HL-60 (cell line): ENCODE measurements around the gene ANXA2.

Experiments used
- DNase-seq, 2 experiments: peaks; one replicate each; pipeline ENCODE4 v3.0.0-alpha.2; 2010 to 2020; ENCODE audit warnings: low read depth in 1 of 2, low spot score in 1 of 2
- H3K27ac ChIP-seq: fragments of 250-450 bp; sonication (Bioruptor Pico); replicated peaks from 2 replicates; pipeline ENCODE4 v1.5.1; 2020; ENCODE audit warnings: mild to moderate bottlenecking, moderate library complexity
- H3K27me3 ChIP-seq: fragments of 250-450 bp; sonication (Bioruptor Pico); 2 replicates; pipeline ENCODE4 v1.5.1; 2021; ENCODE audit warnings: mild to moderate bottlenecking, moderate library complexity; ENCODE audit not compliant: insufficient read depth, poor library complexity, severe bottlenecking
- H3K4me3 ChIP-seq: replicated peaks from 2 replicates; pipeline ENCODE4 v1.5.1; 2011; ENCODE audit warnings: mild to moderate bottlenecking, control low read depth, low read length; ENCODE audit not compliant: insufficient read depth
- CTCF ChIP-seq: IDR thresholded peaks from one replicate; pipeline ENCODE4 v1.5.1; 2011; ENCODE audit warnings: low read length, control low read depth, inconsistent platforms; ENCODE audit not compliant: insufficient read depth
- GABPA ChIP-seq: IDR thresholded peaks from 2 replicates; pipeline ENCODE4 v1.6.1; 2012; ENCODE audit warnings: low read depth
- POLR2AphosphoS5 ChIP-seq: IDR thresholded peaks from 2 replicates; pipeline ENCODE4 v1.6.1; 2012; ENCODE audit warnings: low read depth
- REST ChIP-seq: IDR thresholded peaks from 2 replicates; pipeline ENCODE4 v1.6.1; 2012; ENCODE audit warnings: low read depth; ENCODE audit not compliant: insufficient replicate concordance
- SPI1 ChIP-seq: IDR thresholded peaks from 2 replicates; pipeline ENCODE4 v1.6.1; 2012; ENCODE audit warnings: low read depth, mild to moderate bottlenecking, borderline replicate concordance

The ANXA2 gene

GRCh38 chr15:60318216-60318867, 79.4 kb downstream of the ANXA2 start:
- no peak for DNase-seq
- Histone ChIP-seq H3K27me3 (peaks cover 3% of the 10 kb centered on the region), H3K4me3 (no peak overlapping the region), H3K27ac (no peak overlapping the region)
- no peak for TF ChIP-seq GABPA
- TF ChIP-seq REST, result no peak
- TF ChIP-seq SPI1, result no peak
- no peak for TF ChIP-seq POLR2AphosphoS5
- no peak for TF ChIP-seq CTCF

- TF ChIP-seq POLR2AphosphoS5, result no peak
- no peak for TF ChIP-seq REST
- no peak for TF ChIP-seq GABPA
- no peak for TF ChIP-seq CTCF
- TF ChIP-seq SPI1, result no peak
- DNase-seq, result no peak
- Histone ChIP-seq H3K4me3 (no peak overlapping the region), H3K27me3 (no peaks in the 10 kb centered on the region), H3K27ac (no peak overlapping the region)
Measured at GRCh38 chr15:60316961-60317360, 80.8 kb downstream of the ANXA2 start.

- Histone ChIP-seq H3K27me3 (no peaks in the 10 kb centered on the region), H3K27ac (no peak overlapping the region), H3K4me3 (no peak overlapping the region)
- TF ChIP-seq POLR2AphosphoS5 (no peak), CTCF (no peak), REST (no peak), SPI1 (no peak), GABPA (no peak)
- no peak for DNase-seq
Measured at GRCh38 chr15:60315878-60316277, 81.9 kb downstream of the ANXA2 start.
